ENCODE results near the gene NPHP4. TPM values are rescaled to one million over a fixed set of nuclear protein-coding genes. Genes with fewer than 3 reads are reported as not detected.

NPHP4 gene
- total RNA-seq, 1 experiment from 2014 or later, result 20.0 TPM

DNA sequence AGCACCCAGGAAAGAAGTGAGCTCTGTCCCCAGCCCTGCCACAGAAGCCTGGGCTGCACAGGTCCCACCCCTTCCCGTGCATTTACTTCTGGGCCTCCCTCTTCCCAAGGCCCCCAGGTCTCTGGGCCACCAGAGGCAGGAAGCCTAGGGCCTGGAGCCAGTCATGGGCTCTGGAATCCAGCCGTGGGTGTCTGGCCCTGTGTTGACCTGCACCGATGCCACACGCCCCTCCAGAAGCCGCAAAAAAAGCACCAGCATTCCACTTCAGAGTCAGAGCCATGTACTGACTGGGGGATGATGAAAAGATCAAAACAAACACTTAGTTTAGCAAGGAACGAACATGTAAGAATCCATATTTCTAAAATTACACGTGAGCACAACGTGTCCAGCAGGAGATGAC lies 141.7 kb downstream of the NPHP4 start:
- BruUV-seq (replicated peaks), result no TSS peak
- ChIA-PET RAD21 (ENCODE audit: low non-redundant PET in 1 of 2, low total read pairs in 2 of 2, uncharacterized antibody in 2 of 2, unreplicated experiment in 2 of 2) (no interaction called here), POLR2A (no interaction called here), CTCF (no interaction called here)
- no peak for ATAC-seq
- no peak for DNase-seq (ENCODE audit: low read depth, low spot score)
- no peak overlapping the region for H3K4me2 ChIP-seq (ENCODE audit: low read length)
- intact Hi-C loops (cut with micrococcal nuclease), result no loop called here
- H3K9me2 ChIP-seq (ENCODE audit: insufficient read depth), result no peaks in the 10 kb centered on the region
- H3K4me1 ChIP-seq (ENCODE audit: control insufficient read depth in 1 of 2, insufficient read depth in 2 of 2, low read length in 2 of 2), result no peaks in the 10 kb centered on the region
- no peaks in the 10 kb centered on the region for H4K20me1 ChIP-seq (ENCODE audit: insufficient read depth)
- H2AFZ ChIP-seq (ENCODE audit: low read depth, low read length, poor library complexity, severe bottlenecking), result no peak overlapping the region
- H3K27ac ChIP-seq (ENCODE audit: low read depth, low read length), result no peak overlapping the region
- no peaks in the 10 kb centered on the region for H3K9me3 ChIP-seq (ENCODE audit: control insufficient read depth in 1 of 2, insufficient read depth in 1 of 2, low read depth in 1 of 2, low read length in 2 of 2)
- no peak overlapping the region for H3K9ac ChIP-seq (ENCODE audit: low read length)
- H3K27me3 ChIP-seq (ENCODE audit: insufficient read depth, low read length), result no peaks in the 10 kb centered on the region
- H3K36me3 ChIP-seq (ENCODE audit: control insufficient read depth in 1 of 2, insufficient read depth in 2 of 2, low read length in 2 of 2), result no peaks in the 10 kb centered on the region
- H3K4me3 ChIP-seq (replicated peaks in 1 of 2; ENCODE audit: low read depth in 1 of 2, low read length in 2 of 2), result no peak overlapping the region
- TF ChIP-seq, protein P1, sequence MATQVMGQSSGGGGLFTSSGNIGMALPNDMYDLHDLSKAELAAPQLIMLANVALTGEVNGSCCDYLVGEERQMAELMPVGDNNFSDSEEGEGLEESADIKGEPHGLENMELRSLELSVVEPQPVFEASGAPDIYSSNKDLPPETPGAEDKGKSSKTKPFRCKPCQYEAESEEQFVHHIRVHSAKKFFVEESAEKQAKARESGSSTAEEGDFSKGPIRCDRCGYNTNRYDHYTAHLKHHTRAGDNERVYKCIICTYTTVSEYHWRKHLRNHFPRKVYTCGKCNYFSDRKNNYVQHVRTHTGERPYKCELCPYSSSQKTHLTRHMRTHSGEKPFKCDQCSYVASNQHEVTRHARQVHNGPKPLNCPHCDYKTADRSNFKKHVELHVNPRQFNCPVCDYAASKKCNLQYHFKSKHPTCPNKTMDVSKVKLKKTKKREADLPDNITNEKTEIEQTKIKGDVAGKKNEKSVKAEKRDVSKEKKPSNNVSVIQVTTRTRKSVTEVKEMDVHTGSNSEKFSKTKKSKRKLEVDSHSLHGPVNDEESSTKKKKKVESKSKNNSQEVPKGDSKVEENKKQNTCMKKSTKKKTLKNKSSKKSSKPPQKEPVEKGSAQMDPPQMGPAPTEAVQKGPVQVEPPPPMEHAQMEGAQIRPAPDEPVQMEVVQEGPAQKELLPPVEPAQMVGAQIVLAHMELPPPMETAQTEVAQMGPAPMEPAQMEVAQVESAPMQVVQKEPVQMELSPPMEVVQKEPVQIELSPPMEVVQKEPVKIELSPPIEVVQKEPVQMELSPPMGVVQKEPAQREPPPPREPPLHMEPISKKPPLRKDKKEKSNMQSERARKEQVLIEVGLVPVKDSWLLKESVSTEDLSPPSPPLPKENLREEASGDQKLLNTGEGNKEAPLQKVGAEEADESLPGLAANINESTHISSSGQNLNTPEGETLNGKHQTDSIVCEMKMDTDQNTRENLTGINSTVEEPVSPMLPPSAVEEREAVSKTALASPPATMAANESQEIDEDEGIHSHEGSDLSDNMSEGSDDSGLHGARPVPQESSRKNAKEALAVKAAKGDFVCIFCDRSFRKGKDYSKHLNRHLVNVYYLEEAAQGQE (IDR thresholded peaks at IDR 0.05; ENCODE audit: low read depth), result no peak
- no peak for TF ChIP-seq JUND (IDR thresholded peaks at IDR 0.05)
- no peak for TF ChIP-seq SRF (IDR thresholded peaks at IDR 0.05; ENCODE audit: low read depth)
- TF ChIP-seq CEBPB (IDR thresholded peaks at IDR 0.05; ENCODE audit: low read depth), result no peak
- no peak for TF ChIP-seq POLR2A (IDR thresholded peaks at IDR 0.05; ENCODE audit: borderline replicate concordance, extremely low read depth, insufficient read depth, insufficient read length)
- H3K79me2 ChIP-seq (ENCODE audit: insufficient read depth, low read length), result no peaks in the 10 kb centered on the region

GRCh38 chr1:5849550-5849949 lies 142.7 kb downstream of the NPHP4 start:
- CTCF ChIA-PET, result no interaction called here
- no peak overlapping the region for H2AFZ ChIP-seq (ENCODE audit: low read depth, low read length, poor library complexity, severe bottlenecking)
- no TSS peak for BruUV-seq (replicated peaks)

More at GRCh38 chr1:5849550-5849949, 142.7 kb downstream of the NPHP4 start:
- Histone ChIP-seq H3K79me2 (ENCODE audit: insufficient read depth, low read length) (no peaks in the 10 kb centered on the region), H3K36me3 (ENCODE audit: control insufficient read depth in 1 of 2, insufficient read depth in 2 of 2, low read length in 2 of 2) (no peaks in the 10 kb centered on the region), H3K4me1 (ENCODE audit: control insufficient read depth in 1 of 2, insufficient read depth in 2 of 2, low read length in 2 of 2) (no peaks in the 10 kb centered on the region), H3K9me3 (ENCODE audit: control insufficient read depth in 1 of 2, insufficient read depth in 1 of 2, low read depth in 1 of 2, low read length in 2 of 2) (no peaks in the 10 kb centered on the region), H4K20me1 (ENCODE audit: insufficient read depth) (no peaks in the 10 kb centered on the region), H3K9me2 (ENCODE audit: insufficient read depth) (no peaks in the 10 kb centered on the region), H3K27me3 (ENCODE audit: insufficient read depth, low read length) (no peaks in the 10 kb centered on the region; the same call in 1 of the 2 replicates), H3K4me3 (replicated peaks in 1 of 2; ENCODE audit: low read depth in 1 of 2, low read length in 2 of 2) (no peak overlapping the region), H3K27ac (ENCODE audit: low read depth, low read length) (no peak overlapping the region), H3K4me2 (ENCODE audit: low read length) (no peak overlapping the region), H3K9ac (ENCODE audit: low read length) (no peak overlapping the region)
- ChIA-PET POLR2A (no interaction called here), RAD21 (ENCODE audit: low non-redundant PET in 1 of 2, low total read pairs in 2 of 2, uncharacterized antibody in 2 of 2, unreplicated experiment in 2 of 2) (no interaction called here)
- DNase-seq (ENCODE audit: low read depth, low spot score), result no peak
- intact Hi-C loops (cut with micrococcal nuclease), result no loop called here
- TF ChIP-seq ZFX (IDR thresholded peaks at IDR 0.05), result no peak
- no peak for TF ChIP-seq CTCF (IDR thresholded peaks at IDR 0.05 in 2 of 3, conservative IDR thresholded peaks at IDR 0.05 in 1 of 3; ENCODE audit: borderline replicate concordance in 1 of 3, insufficient read depth in 1 of 3, low read depth in 2 of 3, low read length in 2 of 3)
- no peak for TF ChIP-seq FOSL1 (IDR thresholded peaks at IDR 0.05; ENCODE audit: low read depth)
- TF ChIP-seq CBX3 (IDR thresholded peaks at IDR 0.05; ENCODE audit: low read depth), result no peak
- TF ChIP-seq, protein P2, sequence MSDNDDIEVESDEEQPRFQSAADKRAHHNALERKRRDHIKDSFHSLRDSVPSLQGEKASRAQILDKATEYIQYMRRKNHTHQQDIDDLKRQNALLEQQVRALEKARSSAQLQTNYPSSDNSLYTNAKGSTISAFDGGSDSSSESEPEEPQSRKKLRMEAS (IDR thresholded peaks at IDR 0.05), result no peak
- no peak for TF ChIP-seq JUND (IDR thresholded peaks at IDR 0.05)
- no peak for TF ChIP-seq TCF7L2 (IDR thresholded peaks at IDR 0.05; ENCODE audit: borderline replicate concordance, extremely low read depth, insufficient read depth, insufficient read length)
- TF ChIP-seq RAD21 (IDR thresholded peaks at IDR 0.05; ENCODE audit: low read depth), result no peak
- no peak for TF ChIP-seq SIN3A (IDR thresholded peaks at IDR 0.05; ENCODE audit: low read depth)
- no peak for TF ChIP-seq ELF1 (IDR thresholded peaks at IDR 0.05; ENCODE audit: borderline replicate concordance, low read depth)
- no peak for TF ChIP-seq EZH2phosphoT487 (IDR thresholded peaks at IDR 0.05; ENCODE audit: borderline replicate concordance)
- ATAC-seq, result no peak
